GM23338 (cell line): Measurements from ENCODE around the gene OR2V2. TPM values are rescaled to one million over a fixed set of nuclear protein-coding genes. Genes with fewer than 3 reads are reported as not detected.

ENCODE experiments used
- ATAC-seq: fragments of 200-7000 bp; cut with Tn5 transposase; 3 replicates; pipeline ENCODE4 v1.9.1; 2020
- DNase-seq: peaks from one replicate; pipeline ENCODE4 v3.0.0-alpha.2; 2015; ENCODE audit warnings: low spot score
- H2AFZ ChIP-seq: fragments of 200-600 bp; sonication (generic); 2 replicates; pipeline ENCODE4 v1.8.0; 2016; ENCODE audit warnings: antibody characterized with exemption, mild to moderate bottlenecking, moderate library complexity
- H3F3A ChIP-seq: fragments of 200-600 bp; sonication (generic); replicated peaks from 2 replicates; pipeline ENCODE4 v1.8.0; 2017; ENCODE audit warnings: antibody characterized with exemption, mixed run types, low read depth
- H3K27ac ChIP-seq: fragments of 200-600 bp; sonication (generic); 2 replicates; pipeline ENCODE4 v1.6.1; 2016; ENCODE audit warnings: low read depth
- H3K27me3 ChIP-seq: fragments of 200-600 bp; sonication (generic); 2 replicates; pipeline ENCODE4 v1.8.0; 2016; ENCODE audit warnings: mild to moderate bottlenecking, mixed run types, moderate library complexity; ENCODE audit not compliant: insufficient read depth
- H3K36me3 ChIP-seq: fragments of 200-600 bp; sonication (generic); 2 replicates; pipeline ENCODE4 v1.8.0; 2016; ENCODE audit warnings: mild to moderate bottlenecking; ENCODE audit not compliant: insufficient read depth
- H3K4me1 ChIP-seq: fragments of 200-600 bp; sonication (generic); 2 replicates; pipeline ENCODE4 v1.8.0; 2016; ENCODE audit warnings: mild to moderate bottlenecking, moderate library complexity; ENCODE audit not compliant: insufficient read depth
- H3K4me2 ChIP-seq: fragments of 200-600 bp; sonication (generic); 2 replicates; pipeline ENCODE4 v1.7.1; 2017; ENCODE audit warnings: mixed run types
- H3K4me3 ChIP-seq: fragments of 200-600 bp; sonication (generic); 2 replicates; pipeline ENCODE4 v1.6.1; 2016; ENCODE audit warnings: mixed run types
- H3K79me2 ChIP-seq: fragments of 200-600 bp; sonication (generic); replicated peaks from 2 replicates; pipeline ENCODE4 v1.8.0; 2017; ENCODE audit warnings: mild to moderate bottlenecking; ENCODE audit not compliant: insufficient read depth
- H3K9me2 ChIP-seq: fragments of 200-600 bp; sonication (generic); 2 replicates; pipeline ENCODE4 v1.8.0; 2017; ENCODE audit not compliant: insufficient read depth
- H4K20me1 ChIP-seq: fragments of 200-600 bp; sonication (generic); replicated peaks from 2 replicates; pipeline ENCODE4 v1.8.0; 2017; ENCODE audit warnings: mild to moderate bottlenecking; ENCODE audit not compliant: insufficient read depth
- H3K27ac Mint-ChIP-seq: 2 replicates; pipeline ENCODE4 v1.8.0; 2020; ENCODE audit warnings: inconsistent platforms, mild to moderate bottlenecking, moderate library complexity, mixed read lengths
- H3K27me3 Mint-ChIP-seq: 3 replicates; pipeline ENCODE4 v1.8.0; 2022; ENCODE audit warnings: low read depth, mild to moderate bottlenecking, moderate library complexity, mixed read lengths, inconsistent platforms; ENCODE audit not compliant: insufficient read depth, poor library complexity
- H3K36me3 Mint-ChIP-seq: 3 replicates; pipeline ENCODE4 v1.8.0; 2021; ENCODE audit warnings: low read depth, mild to moderate bottlenecking, inconsistent platforms, moderate library complexity, mixed read lengths
- H3K4me1 Mint-ChIP-seq: 3 replicates; pipeline ENCODE4 v1.8.0; 2020; ENCODE audit warnings: mild to moderate bottlenecking, inconsistent platforms, mixed read lengths
- H3K4me3 Mint-ChIP-seq: 3 replicates; pipeline ENCODE4 v1.8.0; 2021; ENCODE audit warnings: moderate library complexity, mild to moderate bottlenecking, inconsistent platforms, mixed read lengths
- H3K9me3 Mint-ChIP-seq: 3 replicates; pipeline ENCODE4 v1.8.0; 2020; ENCODE audit warnings: moderate library complexity, mild to moderate bottlenecking, inconsistent platforms, mixed read lengths
- CTCF ChIP-seq, 2 experiments: fragments of 200-600 bp in 1 of 2; sonication (generic) in 1 of 2; conservative IDR thresholded peaks; 2 replicates each; pipeline versions ENCODE4 v1.5.1 to v1.6.1; 2016 to 2017; ENCODE audit warnings: antibody characterized with exemption in 2 of 2, low read depth in 2 of 2, mild to moderate bottlenecking in 2 of 2, moderate library complexity in 1 of 2
- ZNF462 ChIP-seq: fragments of 250-450 bp; sonication (Bioruptor Pico); IDR thresholded peaks from 2 replicates; pipeline ENCODE4 v1.5.0; 2020; ENCODE audit warnings: mild to moderate bottlenecking, moderate library complexity
- polyA plus RNA-seq: library from polyadenylated mRNA; unstranded; fragments of >200 nt; fragmentation: Nextera tagmentation; extraction: Ambion mirVana; gene quantifications from 2 replicates; pipeline ENCODE4 v1.2.1, GENCODE V29; 2016
- total RNA-seq: library from RNA; depleted of rRNA; stranded (reverse); fragments of >200 nt; shearing (Covaris generic); gene quantifications from 2 replicates; pipeline ENCODE4 v1.2.3, GENCODE V29; 2014

OR2V2 gene
- total and polyA plus RNA-seq, 2 experiments from 2014 or later, result not detected

- peak overlapping the region; percentile 52; the same call in 1 of the 2 replicates for H2AFZ ChIP-seq
- peaks cover 3% of the 10 kb centered on the region; the same call in 1 of the 2 replicates for H3K9me2 ChIP-seq
- no peak overlapping the region for H3K27ac ChIP-seq
- DNase-seq (peak; percentile 52), ATAC-seq (peak; percentile 81)
- H3K79me2 ChIP-seq, result no peaks in the 10 kb centered on the region
- H3K36me3 Mint-ChIP-seq, result no peaks in the 10 kb centered on the region
- no peak overlapping the region for H3K4me3 ChIP-seq
- no peaks in the 10 kb centered on the region for H3K9me3 Mint-ChIP-seq
- peaks cover 8% of the 10 kb centered on the region; the same call in 1 of the 2 replicates for H3K27me3 ChIP-seq
- H3F3A ChIP-seq, result no peaks in the 10 kb centered on the region
- H3K36me3 ChIP-seq, result no peaks in the 10 kb centered on the region
- H3K4me2 ChIP-seq, result no peak overlapping the region
- peaks cover 3% of the 10 kb centered on the region for H3K27me3 Mint-ChIP-seq
- no peaks in the 10 kb centered on the region; the same call in 2 of the 3 replicates for H3K4me1 Mint-ChIP-seq
- H3K4me3 Mint-ChIP-seq, result no peak overlapping the region
- TF ChIP-seq CTCF (conservative IDR thresholded peaks at IDR 0.05; ENCODE audit: low read depth in 2 of 2) (peak; percentile 20 to 25), ZNF462 (no peak)
- no peaks in the 10 kb centered on the region for H4K20me1 ChIP-seq
- no peaks in the 10 kb centered on the region for H3K4me1 ChIP-seq
- no peak overlapping the region for H3K27ac Mint-ChIP-seq
Measured at GRCh38 chr5:181121675-181122561, 25.5 kb upstream of the OR2V2 start.
